ENCODE results near the gene ETS1. TPM values are rescaled to one million over a fixed set of nuclear protein-coding genes. Genes with fewer than 3 reads are reported as not detected.
A peak's percentile ranks its signal among the peaks of the same experiment; 100 is the strongest.

ETS1 gene
- total RNA-seq, result 100 to 1,000 TPM in 1 of 2 donors, 10 to 100 TPM in 1; 70.2 to 108 TPM
- polyA plus RNA-seq (ENCODE audit: insufficient read length in 6 of 6), result 100 to 1,000 TPM; 121 to 139 (median 133) TPM
- long read RNA-seq, donor 1, transcript ETS1-201 (8 exons, 2,231 nt), result major isoform, 7 of 58 reads
- long read RNA-seq, donor 1, partial matches to known transcripts, result 49 of 58 reads
- long read RNA-seq, donor 1, other reads (novel, unspliced or antisense), result 0 of 58 reads
- long read RNA-seq, donor 2, transcript ETS1-201 (8 exons, 2,231 nt), result major isoform, 11 of 48 reads
- long read RNA-seq, donor 2, partial matches to known transcripts, result 35 of 48 reads
- long read RNA-seq, donor 2, other reads (novel, unspliced or antisense), result 0 of 48 reads
- long read RNA-seq, donor 3, transcript ETS1-201 (8 exons, 2,231 nt), result major isoform, 6 of 13 reads
- long read RNA-seq, donor 3, partial matches to known transcripts, result 7 of 13 reads
- long read RNA-seq, donor 3, other reads (novel, unspliced or antisense), result 0 of 13 reads
- long read RNA-seq, donor 4, partial matches to known transcripts, result 0 of 1 reads
- long read RNA-seq, donor 4, other reads (novel, unspliced or antisense), result 1 of 1 reads
- long read RNA-seq, donor 5, full-length matches to known transcripts, result 8 of 37 reads
- long read RNA-seq, donor 5, partial matches to known transcripts, result 29 of 37 reads
- long read RNA-seq, donor 5, other reads (novel, unspliced or antisense), result 0 of 37 reads
- long read RNA-seq, donor 6, transcript ETS1-201 (8 exons, 2,231 nt), result major isoform, 10 of 20 reads
- long read RNA-seq, donor 6, partial matches to known transcripts, result 10 of 20 reads
- long read RNA-seq, donor 6, other reads (novel, unspliced or antisense), result 0 of 20 reads
- long read RNA-seq, donor 7, partial matches to known transcripts, result 7 of 10 reads
- long read RNA-seq, donor 7, other reads (novel, unspliced or antisense), result 0 of 10 reads
- long read RNA-seq, donor 8, full-length matches to known transcripts, result 11 of 47 reads
- long read RNA-seq, donor 8, partial matches to known transcripts, result 36 of 47 reads
- long read RNA-seq, donor 8, other reads (novel, unspliced or antisense), result 0 of 47 reads
- long read RNA-seq, donor 9, result 0 reads
- long read RNA-seq, donor 10, result 0 reads
- long read RNA-seq, donor 11, full-length matches to known transcripts, result 5 of 10 reads
- long read RNA-seq, donor 11, partial matches to known transcripts, result 5 of 10 reads
- long read RNA-seq, donor 11, other reads (novel, unspliced or antisense), result 0 of 10 reads
- long read RNA-seq, donor 12, full-length matches to known transcripts, result 8 of 19 reads
- long read RNA-seq, donor 12, partial matches to known transcripts, result 11 of 19 reads
- long read RNA-seq, donor 12, other reads (novel, unspliced or antisense), result 0 of 19 reads

GRCh38 chr11:128587415-128587814, at the start of gene ETS1:
ETS1 (minus strand) TSS chr11:128587558; CDS start chr11:128573130, 14,428 bp downstream.
- peak within 1 kb of the TSS; percentile 10 for H3K4me3 ChIP-seq
- peak within 1 kb of the TSS in 1 of 2 donors; percentile 35 for H3K27ac ChIP-seq

GRCh38 chr11:128634395-128634794, 47.0 kb upstream of the ETS1 start:
- intact Hi-C loops (cut with DNase I), result loop anchor here in 1 of 2 donors (5.0 kb wide), 1 partner anchor 457 kb away; no protein-coding TSS in a partner anchor
- Histone ChIP-seq H3K9me3 (no peaks in the 10 kb centered on the region), H3K4me3 (no peak overlapping the region), H3K4me1 (peaks cover 6 to 19% of the 10 kb centered on the region in 2 donors), H3K27ac (no peak overlapping the region), H3K27me3 (no peaks in the 10 kb centered on the region), H3K36me3 (no peaks in the 10 kb centered on the region)
- DNase-seq (no peak), ATAC-seq (no peak)
- TF ChIP-seq CTCF (IDR thresholded peaks at IDR 0.05), result no peak

More at GRCh38 chr11:128587415-128587814, at the start of gene ETS1:
- ATAC-seq, result peak; percentile 48
- no peak for DNase-seq
- H3K9me3 ChIP-seq, result no peaks in the 10 kb centered on the region
- no peak for TF ChIP-seq CTCF (IDR thresholded peaks at IDR 0.05)
- intact Hi-C loops (cut with DNase I), result no loop called here
- peaks cover 0 to 22% of the 10 kb centered on the region in 2 donors for H3K4me1 ChIP-seq
- no peaks in the 10 kb centered on the region for H3K27me3 ChIP-seq
- no peaks in the 10 kb centered on the region for H3K36me3 ChIP-seq

GRCh38 chr11:128633384-128633965, 46.1 kb upstream of the ETS1 start:
- TF ChIP-seq CTCF (IDR thresholded peaks at IDR 0.05), result no peak
- Histone ChIP-seq H3K4me1 (peaks cover 6 to 27% of the 10 kb centered on the region in 2 donors), H3K36me3 (no peaks in the 10 kb centered on the region), H3K27ac (no peak overlapping the region), H3K4me3 (no peak overlapping the region), H3K27me3 (no peaks in the 10 kb centered on the region), H3K9me3 (no peaks in the 10 kb centered on the region)
- intact Hi-C loops (cut with DNase I), result loop anchor here in 1 of 2 donors (5.0 kb wide), 1 partner anchor 456 kb away; no protein-coding TSS in a partner anchor
- ATAC-seq (no peak), DNase-seq (no peak)

GRCh38 chr11:128632141-128632791, 44.9 kb upstream of the ETS1 start:
- H3K27ac ChIP-seq, result no peak overlapping the region
- no peaks in the 10 kb centered on the region for H3K36me3 ChIP-seq
- no peaks in the 10 kb centered on the region for H3K9me3 ChIP-seq
- peaks cover 6 to 38% of the 10 kb centered on the region in 2 donors for H3K4me1 ChIP-seq
- ATAC-seq (peak; percentile 41), DNase-seq (peak in 1 of 4 donors; percentile 63)
- no peak overlapping the region for H3K4me3 ChIP-seq
- intact Hi-C loops (cut with DNase I), result loop anchor here in 1 of 2 donors (5.0 kb wide), 1 partner anchor 455 kb away; no protein-coding TSS in a partner anchor
- TF ChIP-seq CTCF (IDR thresholded peaks at IDR 0.05), result peak; percentile 54 to 59
- no peaks in the 10 kb centered on the region for H3K27me3 ChIP-seq
